Psoas muscle (tissue), 8 donors: Measurements from ENCODE around the gene KRTAP29-1. TPM values are rescaled to one million over a fixed set of nuclear protein-coding genes. Genes with fewer than 3 reads are reported as not detected.

Source experiments
- ATAC-seq, 4 donors: fragments of 200-7000 bp; cut with Tn5 transposase; one replicate each; pipeline ENCODE4 v1.9.1; 2020; ENCODE audit warnings: moderate library complexity in 3 of 4, mild to moderate bottlenecking in 2 of 4
- DNase-seq, 2 donors: peaks; one replicate each; pipeline ENCODE4 v3.0.0-alpha.2; 2020
- H3K27ac ChIP-seq: fragments of 200-600 bp; one replicate; pipeline ENCODE4 v1.8.0; 2022
- H3K27me3 ChIP-seq, 3 donors: fragments of 200-600 bp in 1 of 3; one replicate each; pipeline versions ENCODE4 v1.6.1 to v1.8.0; 2013 to 2022; ENCODE audit warnings: low read length in 2 of 3, mild to moderate bottlenecking in 2 of 3, moderate library complexity in 1 of 3; ENCODE audit not compliant: insufficient read depth in 3 of 3
- H3K36me3 ChIP-seq, 2 donors: fragments of 200-600 bp in 1 of 2; one replicate each; pipeline versions ENCODE4 v1.6.1 to v1.8.0; 2013 to 2022; ENCODE audit warnings: low read depth in 1 of 2, mild to moderate bottlenecking in 1 of 2, moderate library complexity in 1 of 2; ENCODE audit not compliant: insufficient read depth in 1 of 2
- H3K4me1 ChIP-seq: fragments of 200-600 bp; one replicate; pipeline ENCODE4 v1.8.0; 2022
- H3K4me3 ChIP-seq: fragments of 200-600 bp; one replicate; pipeline ENCODE4 v1.8.0; 2022; ENCODE audit warnings: mild to moderate bottlenecking
- H3K9me3 ChIP-seq: fragments of 200-600 bp; one replicate; pipeline ENCODE4 v1.8.0; 2022
- CTCF ChIP-seq: fragments of 200-600 bp; IDR thresholded peaks from one replicate; pipeline ENCODE4 v1.8.0; 2022; ENCODE audit warnings: antibody characterized with exemption
- WGBS, 3 donors: extraction: QIAGEN DNeasy Blood & Tissue Kit; methylation state at CpG; one replicate each; pipeline versions ENCODE4 v1.1.6 to v1.1.7; 2013; 5-methylcytosine and 5-hydroxymethylcytosine counted together
- intact Hi-C, 2 donors: fragments of 100-400 bp; cut with DNase I; formaldehyde crosslinking; loops; one replicate each; pipeline versions ENCODE4 v1.11.0 to v1.14.2; 2022
- polyA plus RNA-seq, 3 donors: library from polyadenylated mRNA; stranded (reverse); fragments of 200-250 nt; gene quantifications; one replicate each; pipeline ENCODE4 v1.2.3, GENCODE V29; 2013
- total RNA-seq, 4 donors: library from RNA; stranded (reverse); fragmentation: NEBNext Ultra II Directional in 2 of 4; extraction: Animal tissue kit (Norgen Biotek cat#: 25700) in 2 of 4; gene quantifications; one replicate each; pipeline versions ENCODE4 v1.2.1 to v1.2.4, GENCODE V29; 2021 to 2023
- donor health status: healthy with polysubstance abuse.
- donor health status: DM: no; HTN: no; CAD: no; lungs with moderate emphysema.
- donor health status: Bipolar disorder and iron deficiency.
- donor health status: healthy.
- donor health status: DM: yes; HTN: yes; CAD: no.
- donor health status: DM: no; HTN: no; CAD: no.
- donor health status: DM: no; HTN: no; CAD: no.
- donor health status: DM: yes; HTN: yes; CAD: no.

KRTAP29-1 gene
- total and polyA plus RNA-seq, 7 donors, result not detected

GRCh38 chr17:41328207-41328606 lies 25.6 kb upstream of the KRTAP29-1 start:
- no peaks in the 10 kb centered on the region for H3K4me1 ChIP-seq
- DNase-seq (no peak), ATAC-seq (no peak)
- H3K4me3 ChIP-seq, result no peak overlapping the region
- intact Hi-C loops, result loop anchor here (10.0 kb wide), 2 partner anchors 423 to 523 kb away; no protein-coding TSS in a partner anchor
- no peak overlapping the region for H3K27ac ChIP-seq
- WGBS, 3 donors, result 85 to 88% (median 88%) methylated on average over 7 of the region's 7 CpGs
- no peaks in the 10 kb centered on the region for H3K27me3 ChIP-seq
- TF ChIP-seq CTCF, result no peak
- no peaks in the 10 kb centered on the region for H3K9me3 ChIP-seq
- H3K36me3 ChIP-seq, result no peaks in the 10 kb centered on the region

- H3K36me3 ChIP-seq, result no peaks in the 10 kb centered on the region
- no peak for TF ChIP-seq CTCF
- no peak overlapping the region for H3K27ac ChIP-seq
- H3K4me3 ChIP-seq, result no peak overlapping the region
- DNase-seq (no peak), ATAC-seq (no peak)
- H3K9me3 ChIP-seq, result no peaks in the 10 kb centered on the region
- intact Hi-C loops, result loop anchor here (10.0 kb wide), 2 partner anchors 423 to 523 kb away; no protein-coding TSS in a partner anchor
- no peaks in the 10 kb centered on the region for H3K27me3 ChIP-seq
- no peaks in the 10 kb centered on the region for H3K4me1 ChIP-seq
- 69 to 80% (median 74%) methylated on average over 8 of the region's 8 CpGs for WGBS, 3 donors
Observed at GRCh38 chr17:41327411-41328120, 24.9 kb upstream of the KRTAP29-1 start.

GRCh38 chr17:41326173-41327145 lies 23.8 kb upstream of the KRTAP29-1 start:
- Histone ChIP-seq H3K4me1 (no peaks in the 10 kb centered on the region), H3K9me3 (no peaks in the 10 kb centered on the region), H3K27ac (no peak overlapping the region), H3K4me3 (no peak overlapping the region), H3K27me3 (no peaks in the 10 kb centered on the region), H3K36me3 (no peaks in the 10 kb centered on the region)
- 85 to 88% (median 87%) methylated on average over 18 of the region's 18 CpGs for WGBS, 3 donors
- intact Hi-C loops, result loop anchor here (10.0 kb wide), 2 partner anchors 422 to 522 kb away; no protein-coding TSS in a partner anchor
- ATAC-seq (no peak), DNase-seq (no peak)
- no peak for TF ChIP-seq CTCF

GRCh38 chr17:41325611-41326010 lies 23.0 kb upstream of the KRTAP29-1 start:
- H3K27me3 ChIP-seq, result no peaks in the 10 kb centered on the region
- intact Hi-C loops, result loop anchor here (10.0 kb wide), 2 partner anchors 421 to 521 kb away; no protein-coding TSS in a partner anchor
- no peak overlapping the region for H3K4me3 ChIP-seq
- no peaks in the 10 kb centered on the region for H3K36me3 ChIP-seq
- DNase-seq, result no peak
- ATAC-seq, result no peak
- 76 to 89% (median 79%) methylated on average over 5 to 6 of the region's 6 CpGs for WGBS, 3 donors
- TF ChIP-seq CTCF, result no peak
- H3K4me1 ChIP-seq, result no peaks in the 10 kb centered on the region
- no peak overlapping the region for H3K27ac ChIP-seq
- H3K9me3 ChIP-seq, result no peaks in the 10 kb centered on the region
